ENCODE results near the gene GAS6.

DNA sequence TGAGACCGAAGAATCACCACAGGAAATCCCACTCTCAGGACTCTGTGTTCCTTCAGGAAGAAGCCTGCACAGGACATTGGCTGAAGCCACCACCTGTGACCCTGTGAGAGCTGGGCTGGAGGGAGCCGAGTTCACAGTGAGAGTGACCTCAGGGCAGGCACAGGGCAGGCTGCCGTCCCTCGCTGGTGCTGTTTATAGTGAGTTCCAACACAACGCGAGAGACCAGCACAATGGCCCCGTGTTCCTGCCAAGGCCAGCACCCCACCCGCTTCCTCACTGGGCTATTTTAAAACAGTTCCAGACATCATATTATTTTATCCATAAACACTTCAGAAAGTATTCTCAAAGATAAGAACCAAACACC is 18.4 kb upstream of the GAS6 start:
- TF ChIP-seq, protein P1, sequence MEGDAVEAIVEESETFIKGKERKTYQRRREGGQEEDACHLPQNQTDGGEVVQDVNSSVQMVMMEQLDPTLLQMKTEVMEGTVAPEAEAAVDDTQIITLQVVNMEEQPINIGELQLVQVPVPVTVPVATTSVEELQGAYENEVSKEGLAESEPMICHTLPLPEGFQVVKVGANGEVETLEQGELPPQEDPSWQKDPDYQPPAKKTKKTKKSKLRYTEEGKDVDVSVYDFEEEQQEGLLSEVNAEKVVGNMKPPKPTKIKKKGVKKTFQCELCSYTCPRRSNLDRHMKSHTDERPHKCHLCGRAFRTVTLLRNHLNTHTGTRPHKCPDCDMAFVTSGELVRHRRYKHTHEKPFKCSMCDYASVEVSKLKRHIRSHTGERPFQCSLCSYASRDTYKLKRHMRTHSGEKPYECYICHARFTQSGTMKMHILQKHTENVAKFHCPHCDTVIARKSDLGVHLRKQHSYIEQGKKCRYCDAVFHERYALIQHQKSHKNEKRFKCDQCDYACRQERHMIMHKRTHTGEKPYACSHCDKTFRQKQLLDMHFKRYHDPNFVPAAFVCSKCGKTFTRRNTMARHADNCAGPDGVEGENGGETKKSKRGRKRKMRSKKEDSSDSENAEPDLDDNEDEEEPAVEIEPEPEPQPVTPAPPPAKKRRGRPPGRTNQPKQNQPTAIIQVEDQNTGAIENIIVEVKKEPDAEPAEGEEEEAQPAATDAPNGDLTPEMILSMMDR (conservative IDR thresholded peaks at IDR 0.05 in 1 of 2, IDR thresholded peaks at IDR 0.05 in 1 of 2; ENCODE audit: low read depth in 1 of 2, low read length in 2 of 2), result no peak
- no peak for TF ChIP-seq EZH2 (IDR thresholded peaks at IDR 0.05; ENCODE audit: low read length, missing control alignments)
